OCI-LY3 (cell line): Measurements from ENCODE around the gene FMR1.

Experiments
- H2AFZ ChIP-seq: fragments of 200-600, 300-600 bp; shearing (Covaris generic); 2 replicates; pipeline ENCODE4 v1.6.0; 2014; ENCODE audit warnings: antibody characterized with exemption, low read depth, low read length
- H3K27ac ChIP-seq: fragments of 200-600, 300-600 bp; sonication (generic); 2 replicates; pipeline ENCODE4 v1.5.1; 2014; ENCODE audit warnings: mild to moderate bottlenecking, low read length, moderate library complexity, mixed read lengths
- H3K27me3 ChIP-seq: fragments of 200-600, 300-600 bp; sonication (generic); 2 replicates; pipeline ENCODE4 v1.6.1; 2014; ENCODE audit warnings: low read depth, low read length, mixed read lengths
- H3K36me3 ChIP-seq: fragments of 200-600, 300-600 bp; sonication (generic); replicated peaks from 2 replicates; pipeline ENCODE3; 2014; ENCODE audit warnings: low read depth, low read length, mixed read lengths
- H3K4me1 ChIP-seq: fragments of 300-600, 200-600 bp; sonication (generic); 2 replicates; pipeline ENCODE4 v1.6.1; 2014; ENCODE audit warnings: low read length, mixed read lengths
- H3K4me2 ChIP-seq: fragments of 200-600, 300-600 bp; sonication (generic); 2 replicates; pipeline ENCODE4 v1.6.1; 2014; ENCODE audit warnings: low read length, mixed read lengths
- H3K4me3 ChIP-seq: fragments of 300-600, 200-600 bp; sonication (generic); 2 replicates; pipeline ENCODE4 v1.5.1; 2014; ENCODE audit warnings: antibody characterized with exemption, mild to moderate bottlenecking, low read length, moderate library complexity
- H3K79me2 ChIP-seq: fragments of 300-600, 200-600 bp; shearing (Covaris generic); 2 replicates; pipeline ENCODE4 v1.6.1; 2014; ENCODE audit warnings: mild to moderate bottlenecking, low read length, mixed read lengths
- H3K9ac ChIP-seq: fragments of 300-600, 200-600 bp; shearing (Covaris generic); 2 replicates; pipeline ENCODE4 v1.6.0; 2014; ENCODE audit warnings: mild to moderate bottlenecking, low read length, moderate library complexity
- H3K9me3 ChIP-seq: fragments of 200-600, 300-600 bp; shearing (Covaris generic); 2 replicates; pipeline ENCODE4 v1.6.1; 2014; ENCODE audit warnings: low read length, mixed read lengths; ENCODE audit not compliant: insufficient read depth
- H4K20me1 ChIP-seq: fragments of 200-600, 300-600 bp; sonication (generic); 2 replicates; pipeline ENCODE4 v1.6.1; 2016; ENCODE audit warnings: low read length, mixed read lengths; ENCODE audit not compliant: insufficient read depth
- EZH2phosphoT487 ChIP-seq: fragments of 200-600 bp; shearing (Covaris generic); IDR thresholded peaks from 2 replicates; pipeline ENCODE4 v1.6.1; 2018; ENCODE audit warnings: antibody characterized with exemption, mixed run types, low read depth
- TF ChIP-seq, protein P1 (sequence below): fragments of 200-600, 300-600 bp; sonication (generic); IDR thresholded peaks from 2 replicates; pipeline ENCODE4 v1.5.1; 2014; ENCODE audit warnings: antibody characterized with exemption, low read length, low read depth

FMR1 gene

GRCh38 chrX:147948531-147948930 lies 36.8 kb downstream of the FMR1 start:
- peaks cover 16% of the 10 kb centered on the region for H3K36me3 ChIP-seq
- H3K9me3 ChIP-seq: no peaks in the 10 kb centered on the region
- H3K79me2 ChIP-seq: no peaks in the 10 kb centered on the region
- no peak overlapping the region for H2AFZ ChIP-seq
- no peaks in the 10 kb centered on the region for H3K27me3 ChIP-seq
- H3K4me1 ChIP-seq: no peaks in the 10 kb centered on the region
- H3K4me2 ChIP-seq: no peak overlapping the region
- H3K4me3 ChIP-seq: no peak overlapping the region
- H3K9ac ChIP-seq: no peak overlapping the region
- H4K20me1 ChIP-seq: no peaks in the 10 kb centered on the region
- TF ChIP-seq EZH2phosphoT487: no peak
- H3K27ac ChIP-seq: no peak overlapping the region

- Histone ChIP-seq H4K20me1 (no peaks in the 10 kb centered on the region), H3K4me1 (no peaks in the 10 kb centered on the region), H3K9me3 (no peaks in the 10 kb centered on the region), H3K4me2 (no peak overlapping the region), H3K79me2 (no peaks in the 10 kb centered on the region), H2AFZ (no peak overlapping the region), H3K9ac (no peak overlapping the region), H3K36me3 (peaks cover 12% of the 10 kb centered on the region), H3K27ac (no peak overlapping the region), H3K27me3 (no peaks in the 10 kb centered on the region), H3K4me3 (no peak overlapping the region)
- TF ChIP-seq, protein P1, sequence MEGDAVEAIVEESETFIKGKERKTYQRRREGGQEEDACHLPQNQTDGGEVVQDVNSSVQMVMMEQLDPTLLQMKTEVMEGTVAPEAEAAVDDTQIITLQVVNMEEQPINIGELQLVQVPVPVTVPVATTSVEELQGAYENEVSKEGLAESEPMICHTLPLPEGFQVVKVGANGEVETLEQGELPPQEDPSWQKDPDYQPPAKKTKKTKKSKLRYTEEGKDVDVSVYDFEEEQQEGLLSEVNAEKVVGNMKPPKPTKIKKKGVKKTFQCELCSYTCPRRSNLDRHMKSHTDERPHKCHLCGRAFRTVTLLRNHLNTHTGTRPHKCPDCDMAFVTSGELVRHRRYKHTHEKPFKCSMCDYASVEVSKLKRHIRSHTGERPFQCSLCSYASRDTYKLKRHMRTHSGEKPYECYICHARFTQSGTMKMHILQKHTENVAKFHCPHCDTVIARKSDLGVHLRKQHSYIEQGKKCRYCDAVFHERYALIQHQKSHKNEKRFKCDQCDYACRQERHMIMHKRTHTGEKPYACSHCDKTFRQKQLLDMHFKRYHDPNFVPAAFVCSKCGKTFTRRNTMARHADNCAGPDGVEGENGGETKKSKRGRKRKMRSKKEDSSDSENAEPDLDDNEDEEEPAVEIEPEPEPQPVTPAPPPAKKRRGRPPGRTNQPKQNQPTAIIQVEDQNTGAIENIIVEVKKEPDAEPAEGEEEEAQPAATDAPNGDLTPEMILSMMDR: no peak
Measured at GRCh38 chrX:147950352-147950751, 38.6 kb downstream of the FMR1 start.

DNA sequence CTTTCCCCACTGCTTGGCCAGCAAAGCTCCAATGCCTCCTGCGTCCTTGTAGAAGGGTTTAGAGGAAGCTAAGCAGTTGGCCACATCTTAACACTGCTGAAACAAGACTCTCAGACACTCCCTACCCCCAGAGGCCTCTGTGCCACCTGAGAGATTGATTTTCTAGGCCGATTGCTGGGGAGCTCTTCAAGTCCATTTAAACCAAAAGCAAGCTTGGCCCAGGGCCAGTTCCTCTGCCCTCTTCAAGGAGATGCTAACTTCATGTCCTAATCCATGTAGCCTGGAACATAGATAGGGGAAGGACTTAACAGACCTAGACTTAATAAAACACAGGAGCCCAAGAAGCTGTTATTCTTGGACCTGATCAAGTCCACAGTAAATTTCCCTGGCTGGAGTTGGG lies 42.3 kb downstream of the FMR1 start:
- H3K36me3 ChIP-seq: peaks cover 3% of the 10 kb centered on the region
- no peak overlapping the region for H2AFZ ChIP-seq
- H3K9ac ChIP-seq: no peak overlapping the region
- H3K4me2 ChIP-seq: no peak overlapping the region
- no peaks in the 10 kb centered on the region for H3K9me3 ChIP-seq
- TF ChIP-seq, protein P1: no peak
- no peak for TF ChIP-seq EZH2phosphoT487
- no peak overlapping the region for H3K4me3 ChIP-seq
- no peaks in the 10 kb centered on the region for H4K20me1 ChIP-seq
- H3K79me2 ChIP-seq: no peaks in the 10 kb centered on the region
- H3K4me1 ChIP-seq: no peaks in the 10 kb centered on the region
- no peak overlapping the region for H3K27ac ChIP-seq
- no peaks in the 10 kb centered on the region for H3K27me3 ChIP-seq

DNA sequence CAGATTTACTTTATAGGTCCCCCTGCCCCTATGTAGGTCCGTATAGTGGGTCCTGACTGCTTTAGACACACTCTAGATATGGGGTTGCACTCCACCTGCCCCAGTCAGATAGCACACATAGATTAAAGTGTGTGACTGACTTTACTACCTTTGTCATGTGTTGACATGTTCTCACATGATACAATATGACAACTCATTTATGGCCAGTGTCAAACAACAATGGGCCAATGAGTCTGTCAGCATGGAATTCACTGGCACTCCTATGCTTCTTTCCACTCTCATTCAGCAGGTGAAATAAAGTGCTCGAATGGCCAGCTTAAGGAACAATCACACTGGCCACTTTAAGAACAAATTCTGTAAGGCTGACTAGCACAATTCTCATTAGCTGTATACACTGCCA lies 45.6 kb downstream of the FMR1 start:
- Histone ChIP-seq H3K27ac (no peak overlapping the region), H3K79me2 (no peaks in the 10 kb centered on the region), H3K4me3 (no peak overlapping the region), H2AFZ (no peak overlapping the region), H3K9ac (no peak overlapping the region), H3K4me1 (no peaks in the 10 kb centered on the region), H3K9me3 (no peaks in the 10 kb centered on the region), H3K4me2 (no peak overlapping the region), H3K36me3 (no peaks in the 10 kb centered on the region), H3K27me3 (no peaks in the 10 kb centered on the region), H4K20me1 (no peaks in the 10 kb centered on the region)
- TF ChIP-seq, protein P1: no peak

- Histone ChIP-seq H3K27ac (no peak overlapping the region), H3K4me2 (no peak overlapping the region), H3K27me3 (no peaks in the 10 kb centered on the region)
Measured at GRCh38 chrX:147958291-147958690, 46.6 kb downstream of the FMR1 start.

More at GRCh38 chrX:147958291-147958690, 46.6 kb downstream of the FMR1 start:
- Histone ChIP-seq H3K79me2 (no peaks in the 10 kb centered on the region), H3K9me3 (no peaks in the 10 kb centered on the region), H3K4me3 (no peak overlapping the region), H3K4me1 (no peaks in the 10 kb centered on the region), H2AFZ (no peak overlapping the region), H4K20me1 (no peaks in the 10 kb centered on the region), H3K9ac (no peak overlapping the region), H3K36me3 (no peaks in the 10 kb centered on the region)
- no peak for TF ChIP-seq EZH2phosphoT487
- TF ChIP-seq, protein P1: no peak
